ENCODE results near the gene BTBD9.

DNA sequence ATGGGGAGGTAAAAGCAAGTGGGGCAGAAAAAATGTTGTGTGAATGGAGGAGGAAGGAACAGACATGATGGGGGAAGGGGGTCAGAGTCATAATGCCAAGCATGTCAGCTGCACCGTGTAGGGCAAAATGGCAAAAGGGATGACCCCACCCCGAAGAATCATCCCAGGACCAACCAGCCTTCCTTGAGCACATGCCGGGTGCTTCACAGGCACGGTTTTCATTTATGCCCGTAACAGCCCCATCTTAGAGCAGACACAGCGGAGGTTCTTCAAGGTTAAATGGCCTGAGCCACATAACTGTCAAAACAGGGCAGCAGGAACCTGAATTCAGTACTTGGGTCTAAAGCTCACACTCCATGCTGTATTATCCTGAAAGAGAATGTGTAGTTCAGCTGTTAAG, 498.0 kb downstream of the BTBD9 start:
- TF ChIP-seq, protein P1, sequence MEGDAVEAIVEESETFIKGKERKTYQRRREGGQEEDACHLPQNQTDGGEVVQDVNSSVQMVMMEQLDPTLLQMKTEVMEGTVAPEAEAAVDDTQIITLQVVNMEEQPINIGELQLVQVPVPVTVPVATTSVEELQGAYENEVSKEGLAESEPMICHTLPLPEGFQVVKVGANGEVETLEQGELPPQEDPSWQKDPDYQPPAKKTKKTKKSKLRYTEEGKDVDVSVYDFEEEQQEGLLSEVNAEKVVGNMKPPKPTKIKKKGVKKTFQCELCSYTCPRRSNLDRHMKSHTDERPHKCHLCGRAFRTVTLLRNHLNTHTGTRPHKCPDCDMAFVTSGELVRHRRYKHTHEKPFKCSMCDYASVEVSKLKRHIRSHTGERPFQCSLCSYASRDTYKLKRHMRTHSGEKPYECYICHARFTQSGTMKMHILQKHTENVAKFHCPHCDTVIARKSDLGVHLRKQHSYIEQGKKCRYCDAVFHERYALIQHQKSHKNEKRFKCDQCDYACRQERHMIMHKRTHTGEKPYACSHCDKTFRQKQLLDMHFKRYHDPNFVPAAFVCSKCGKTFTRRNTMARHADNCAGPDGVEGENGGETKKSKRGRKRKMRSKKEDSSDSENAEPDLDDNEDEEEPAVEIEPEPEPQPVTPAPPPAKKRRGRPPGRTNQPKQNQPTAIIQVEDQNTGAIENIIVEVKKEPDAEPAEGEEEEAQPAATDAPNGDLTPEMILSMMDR (IDR thresholded peaks at IDR 0.05): no peak
- TF ChIP-seq POLR2A (IDR thresholded peaks at IDR 0.05): no peak
